Keratinocyte (primary cell): ENCODE data around the gene THBS1. TPM values are rescaled to one million over a fixed set of nuclear protein-coding genes. Genes with fewer than 3 reads are reported as not detected.

Experiments
- DNase-seq: peaks from one replicate; pipeline ENCODE4 v3.0.0-alpha.2; 2011; ENCODE audit warnings: low read depth, missing footprints, low spot score
- FAIRE-seq: peaks from 2 replicates; lab custom pipeline; 2011; peaks lifted over from hg19 to GRCh38; lab: Jason Lieb, UNC
- H2AFZ ChIP-seq: 2 replicates; pipeline ENCODE4 v1.6.0; 2012; ENCODE audit warnings: low read length, control low read depth, inconsistent platforms; ENCODE audit not compliant: control insufficient read depth
- H3K27ac ChIP-seq: 2 replicates; pipeline ENCODE4 v1.5.1; 2011; ENCODE audit warnings: low read length; ENCODE audit not compliant: control insufficient read depth, insufficient read depth
- H3K27me3 ChIP-seq: 3 replicates; pipeline ENCODE4 v1.6.0; 2011; ENCODE audit warnings: low read length; ENCODE audit not compliant: control insufficient read depth, insufficient read depth; ENCODE audit errors: extremely low read depth
- H3K36me3 ChIP-seq, 2 experiments: 2 replicates in 1 of 2; 3 replicates in 1 of 2; pipeline ENCODE4 v1.5.1; 2011; ENCODE audit warnings: low read length in 2 of 2, mild to moderate bottlenecking in 1 of 2; ENCODE audit not compliant: control insufficient read depth in 2 of 2, insufficient read depth in 2 of 2; ENCODE audit errors: extremely low read depth in 1 of 2
- H3K4me1 ChIP-seq: 3 replicates; pipeline ENCODE4 v1.5.1; 2011; ENCODE audit warnings: low read length; ENCODE audit not compliant: control insufficient read depth, insufficient read depth; ENCODE audit errors: extremely low read depth
- H3K4me2 ChIP-seq: 3 replicates; pipeline ENCODE4 v1.6.0; 2011; ENCODE audit warnings: low read depth, low read length; ENCODE audit not compliant: control insufficient read depth, insufficient read depth; ENCODE audit errors: extremely low read depth
- H3K4me3 ChIP-seq, 3 experiments: fragments of 200-600 bp in 1 of 3; sonication (generic) in 1 of 3; 2 replicates in 2 of 3; 3 replicates in 1 of 3; pipeline ENCODE4 v1.5.1; 2011 to 2016; ENCODE audit warnings: low read length in 3 of 3, mild to moderate bottlenecking in 3 of 3, control low read depth in 2 of 3, inconsistent platforms in 1 of 3, low read depth in 1 of 3, mixed read lengths in 1 of 3, mixed run types in 1 of 3, moderate library complexity in 1 of 3; ENCODE audit not compliant: control insufficient read depth in 2 of 3, insufficient read depth in 2 of 3; ENCODE audit errors: extremely low read depth in 1 of 3
- H3K79me2 ChIP-seq: 2 replicates; pipeline ENCODE4 v1.6.0; 2012; ENCODE audit warnings: low read length; ENCODE audit not compliant: control insufficient read depth, insufficient read depth
- H3K9ac ChIP-seq: 3 replicates; pipeline ENCODE4 v1.6.0; 2011; ENCODE audit warnings: low read length; ENCODE audit not compliant: control insufficient read depth, insufficient read depth; ENCODE audit errors: extremely low read depth
- H3K9me1 ChIP-seq: 3 replicates; pipeline ENCODE4 v1.6.0; 2011; ENCODE audit warnings: low read length; ENCODE audit not compliant: control insufficient read depth, insufficient read depth; ENCODE audit errors: extremely low read depth
- H3K9me3 ChIP-seq: 2 replicates; pipeline ENCODE4 v1.5.1; 2012; ENCODE audit warnings: low read depth, low read length; ENCODE audit not compliant: control insufficient read depth
- H4K20me1 ChIP-seq: 3 replicates; pipeline ENCODE4 v1.6.0; 2011; ENCODE audit warnings: low read length; ENCODE audit not compliant: control insufficient read depth, insufficient read depth; ENCODE audit errors: extremely low read depth
- CTCF ChIP-seq, 3 experiments: IDR thresholded peaks in 1 of 3; conservative IDR thresholded peaks in 1 of 3; optimal IDR thresholded peaks in 1 of 3; 2 replicates in 2 of 3; 3 replicates in 1 of 3; pipeline versions ENCODE3 to v1.5.1; 2011; ENCODE audit warnings: low read length in 3 of 3, mild to moderate bottlenecking in 3 of 3, moderate library complexity in 2 of 3, control low read depth in 1 of 3, inconsistent platforms in 1 of 3; ENCODE audit not compliant: insufficient read depth in 2 of 3; ENCODE audit errors: extremely low read depth in 1 of 3
- EZH2 ChIP-seq: IDR thresholded peaks from one replicate; pipeline ENCODE4 v1.6.1; 2012; ENCODE audit warnings: inconsistent platforms, mild to moderate bottlenecking, low read length, moderate library complexity
- dilution Hi-C: fragments of 300-500 bp; cut with MboI; formaldehyde crosslinking; loops from one replicate; pipeline ENCODE4 v1.7.0; 2020; ENCODE audit warnings: low sequenced_read_pairs; ENCODE audit not compliant: extremely low pct_ligation_motif_present
- polyA plus RNA-seq, 5 experiments: library from polyadenylated mRNA; depleted of rRNA in 3 of 5; stranded (reverse) in 3 of 5; stranded (forward) in 1 of 5; unstranded in 1 of 5; fragments of >200 nt; gene quantifications; 1 replicate in 1 of 5; 2 replicates in 3 of 5; 3 replicates in 1 of 5; pipeline versions ENCODE4 v1.2.1 to v1.2.3, GENCODE V29; 2011 to 2012; ENCODE audit warnings: missing spikeins in 2 of 5, low read depth in 1 of 5, low replicate concordance in 1 of 5

The THBS1 gene
- polyA plus RNA-seq, 1 donor (not counting 4 experiments of a cell fraction or from before 2014, with no cell fraction given), result 789 TPM

GRCh38 chr15:39535466-39535865 is 45.4 kb upstream of the THBS1 start:
- FAIRE-seq (no peak), DNase-seq (no peak)
- Histone ChIP-seq H3K4me1 (no peaks in the 10 kb centered on the region), H4K20me1 (no peaks in the 10 kb centered on the region), H3K36me3 (no peaks in the 10 kb centered on the region), H3K79me2 (no peaks in the 10 kb centered on the region), H3K9ac (no peak overlapping the region), H3K4me3 (no peak overlapping the region), H2AFZ (no peak overlapping the region), H3K9me3 (no peaks in the 10 kb centered on the region), H3K9me1 (no peaks in the 10 kb centered on the region), H3K27ac (no peak overlapping the region), H3K27me3 (no peaks in the 10 kb centered on the region), H3K4me2 (no peak overlapping the region)
- dilution Hi-C loops, result no loop called here
- TF ChIP-seq EZH2 (no peak), CTCF (optimal IDR thresholded peaks at IDR 0.05 in 1 of 3, IDR thresholded peaks at IDR 0.05 in 1 of 3, conservative IDR thresholded peaks at IDR 0.05 in 1 of 3; ENCODE audit: extremely low read depth in 1 of 3, insufficient read depth in 2 of 3, low read length in 3 of 3) (no peak)

GRCh38 chr15:39538936-39539335 is 41.9 kb upstream of the THBS1 start:
- no peak overlapping the region for H3K4me3 ChIP-seq
- H2AFZ ChIP-seq, result no peak overlapping the region
- H3K79me2 ChIP-seq, result no peaks in the 10 kb centered on the region
- no peak overlapping the region for H3K9ac ChIP-seq
- H3K4me2 ChIP-seq, result no peak overlapping the region
- no peak for DNase-seq
- no peaks in the 10 kb centered on the region for H3K36me3 ChIP-seq
- H3K27me3 ChIP-seq, result no peaks in the 10 kb centered on the region
- H3K27ac ChIP-seq, result no peak overlapping the region
- no peaks in the 10 kb centered on the region for H3K9me1 ChIP-seq
- dilution Hi-C loops, result no loop called here
- FAIRE-seq, result no peak
- TF ChIP-seq CTCF (optimal IDR thresholded peaks at IDR 0.05 in 1 of 3, IDR thresholded peaks at IDR 0.05 in 1 of 3, conservative IDR thresholded peaks at IDR 0.05 in 1 of 3; ENCODE audit: extremely low read depth in 1 of 3, insufficient read depth in 2 of 3, low read length in 3 of 3), result no peak
- TF ChIP-seq EZH2, result no peak
- no peaks in the 10 kb centered on the region for H4K20me1 ChIP-seq
- H3K9me3 ChIP-seq, result no peaks in the 10 kb centered on the region
- no peaks in the 10 kb centered on the region for H3K4me1 ChIP-seq
